ENCODE data around the gene EPC1. TPM values are rescaled to one million over a fixed set of nuclear protein-coding genes. Genes with fewer than 3 reads are reported as not detected.
"Not testable (repeated sequence)": the region's sequence is repeated elsewhere in the genome, so short reads cannot be mapped to it uniquely, and the experiment has no call there.

EPC1 gene
- total RNA-seq, 1 experiment from 2014 or later = 21.5 TPM

DNA sequence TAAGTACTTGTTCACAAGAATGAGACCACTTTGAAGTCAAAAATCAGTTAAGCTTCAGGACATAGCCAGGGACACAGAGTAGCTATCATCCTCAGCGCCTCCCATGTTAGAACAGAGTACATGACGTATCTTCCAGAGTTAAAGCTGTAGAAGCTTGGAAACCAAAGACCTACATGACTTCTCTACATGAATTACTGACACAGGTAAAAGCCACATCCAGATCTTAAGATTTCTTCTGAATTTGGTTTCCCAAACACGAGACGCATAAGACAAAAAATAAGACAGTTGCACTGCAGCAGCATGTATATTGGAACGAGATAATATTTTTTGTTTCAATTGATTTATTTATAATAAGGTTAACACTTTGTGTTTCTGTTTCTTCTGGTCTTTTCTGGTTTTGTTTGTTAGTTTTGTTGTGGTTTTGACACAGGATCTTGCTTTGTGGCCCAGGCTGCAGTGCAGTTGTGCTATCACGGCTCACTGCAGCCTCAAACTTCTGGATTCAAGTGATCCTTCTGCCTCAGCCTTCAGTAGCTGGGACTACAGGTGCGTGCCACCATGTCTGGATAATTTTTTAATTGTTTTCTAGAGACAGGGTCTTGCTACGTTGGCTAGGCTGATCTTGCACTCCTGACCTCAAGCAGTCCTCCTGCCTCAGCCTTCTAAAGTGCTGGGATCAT, 10.2 kb upstream of the EPC1 start:
- 0 out of 2 replicates have a peak, but pooled peaks cover 7% of the 10 kb centered on the region for H3K4me1 ChIP-seq (replicated peaks; ENCODE audit: insufficient read depth)
- no peaks in the 10 kb centered on the region; the same call in 1 of the 2 replicates for H3K9me2 ChIP-seq (ENCODE audit: insufficient read depth)
- H3K79me2 ChIP-seq (ENCODE audit: low read depth) = no peaks in the 10 kb centered on the region
- no peaks in the 10 kb centered on the region for H3K9me3 ChIP-seq (ENCODE audit: insufficient read depth, low read depth)
- CTCF ChIA-PET = no interaction called here
- TF ChIP-seq, protein P1, sequence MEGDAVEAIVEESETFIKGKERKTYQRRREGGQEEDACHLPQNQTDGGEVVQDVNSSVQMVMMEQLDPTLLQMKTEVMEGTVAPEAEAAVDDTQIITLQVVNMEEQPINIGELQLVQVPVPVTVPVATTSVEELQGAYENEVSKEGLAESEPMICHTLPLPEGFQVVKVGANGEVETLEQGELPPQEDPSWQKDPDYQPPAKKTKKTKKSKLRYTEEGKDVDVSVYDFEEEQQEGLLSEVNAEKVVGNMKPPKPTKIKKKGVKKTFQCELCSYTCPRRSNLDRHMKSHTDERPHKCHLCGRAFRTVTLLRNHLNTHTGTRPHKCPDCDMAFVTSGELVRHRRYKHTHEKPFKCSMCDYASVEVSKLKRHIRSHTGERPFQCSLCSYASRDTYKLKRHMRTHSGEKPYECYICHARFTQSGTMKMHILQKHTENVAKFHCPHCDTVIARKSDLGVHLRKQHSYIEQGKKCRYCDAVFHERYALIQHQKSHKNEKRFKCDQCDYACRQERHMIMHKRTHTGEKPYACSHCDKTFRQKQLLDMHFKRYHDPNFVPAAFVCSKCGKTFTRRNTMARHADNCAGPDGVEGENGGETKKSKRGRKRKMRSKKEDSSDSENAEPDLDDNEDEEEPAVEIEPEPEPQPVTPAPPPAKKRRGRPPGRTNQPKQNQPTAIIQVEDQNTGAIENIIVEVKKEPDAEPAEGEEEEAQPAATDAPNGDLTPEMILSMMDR (conservative IDR thresholded peaks at IDR 0.05) = no peak
- TF ChIP-seq EZH2 (IDR thresholded peaks at IDR 0.05; ENCODE audit: low read depth) = no peak
- POLR2A ChIA-PET (ENCODE audit: unreplicated experiment) = no interaction called here
- no peak overlapping the region for H3K27ac ChIP-seq
- DNase-seq = no peak
- no peaks in the 10 kb centered on the region for H3K36me3 ChIP-seq (ENCODE audit: low read depth)
- no peaks in the 10 kb centered on the region for H3K27me3 ChIP-seq (ENCODE audit: insufficient read depth, low read depth)
- no peaks in the 10 kb centered on the region for H3F3A ChIP-seq (ENCODE audit: insufficient read depth, low read depth)
- intact Hi-C loops (cut with micrococcal nuclease; ENCODE audit: unreplicated experiment) = no loop called here
- no TSS peak for BruUV-seq (replicated peaks)
- no peaks in the 10 kb centered on the region for H4K20me1 ChIP-seq (ENCODE audit: insufficient read depth)
- no peak overlapping the region for H2AFZ ChIP-seq
- no peak overlapping the region for H3K4me3 ChIP-seq
- H3K4me2 ChIP-seq = no peak overlapping the region

DNA sequence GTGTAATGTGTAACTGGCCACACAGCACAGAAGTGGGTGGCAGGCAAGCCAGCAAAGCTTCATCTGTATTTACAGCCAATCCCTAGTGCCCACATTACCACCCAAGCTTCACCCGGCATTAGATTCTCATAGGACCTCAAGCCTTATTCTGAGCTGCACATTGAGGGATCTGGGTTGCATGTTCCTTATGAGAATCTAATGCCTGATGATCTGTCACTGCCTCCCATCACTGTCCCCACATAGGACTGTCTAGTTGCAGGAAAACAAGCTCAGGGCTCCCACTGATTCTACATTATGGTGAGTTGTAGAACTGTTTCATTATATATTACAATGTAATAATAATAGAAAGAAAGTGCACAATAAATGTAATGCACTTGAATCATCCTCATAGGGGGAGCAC, 7.7 kb upstream of the EPC1 start:
- H3K4me1 ChIP-seq (replicated peaks; ENCODE audit: insufficient read depth); DNase-seq; H2AFZ ChIP-seq; H3K4me3 ChIP-seq; H3K9me3 ChIP-seq (ENCODE audit: insufficient read depth, low read depth); H4K20me1 ChIP-seq (ENCODE audit: insufficient read depth); H3K9me2 ChIP-seq (ENCODE audit: insufficient read depth); H3F3A ChIP-seq (ENCODE audit: insufficient read depth, low read depth); H3K4me2 ChIP-seq; BruUV-seq (replicated peaks); H3K27ac ChIP-seq; CTCF ChIA-PET; H3K27me3 ChIP-seq (ENCODE audit: insufficient read depth, low read depth); POLR2A ChIA-PET (ENCODE audit: unreplicated experiment); intact Hi-C loops (cut with micrococcal nuclease; ENCODE audit: unreplicated experiment); H3K79me2 ChIP-seq (ENCODE audit: low read depth); H3K36me3 ChIP-seq (ENCODE audit: low read depth): not testable (repeated sequence)

DNA sequence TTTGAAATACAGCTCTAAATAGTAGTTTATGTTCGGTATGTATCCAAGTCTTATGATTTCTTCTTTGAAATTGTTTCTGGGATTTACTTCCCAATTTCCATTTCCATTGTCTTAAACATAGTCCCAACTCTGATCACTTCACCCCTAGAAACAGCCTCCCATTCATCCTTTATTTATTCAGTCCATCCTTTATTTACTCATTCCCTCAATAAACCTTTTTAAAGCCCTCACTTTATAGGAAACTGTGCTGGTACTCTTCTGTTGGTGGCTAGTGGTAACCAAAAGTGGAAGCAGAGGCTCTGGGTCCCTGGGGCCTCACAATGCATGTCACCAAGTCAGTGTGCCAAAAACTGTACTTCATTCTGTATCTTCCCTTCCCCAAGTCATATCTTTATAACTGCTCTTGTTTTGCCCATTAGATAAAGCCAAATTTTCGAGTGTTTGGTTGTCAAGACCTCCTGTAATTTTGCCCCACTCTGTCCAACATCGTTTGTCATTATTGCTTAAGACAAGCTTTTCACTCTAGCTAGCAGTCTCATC, 3.9 kb upstream of the EPC1 start:
- peaks cover 22% of the 10 kb centered on the region for H3K4me1 ChIP-seq (replicated peaks; ENCODE audit: insufficient read depth)
- peaks cover 1% of the 10 kb centered on the region; the same call in 1 of the 2 replicates for H4K20me1 ChIP-seq (ENCODE audit: insufficient read depth)
- H3K4me2 ChIP-seq = no peak overlapping the region
- H3K9me3 ChIP-seq (ENCODE audit: insufficient read depth, low read depth) = no peaks in the 10 kb centered on the region
- TF ChIP-seq EZH2 (IDR thresholded peaks at IDR 0.05; ENCODE audit: low read depth) = no peak
- TF ChIP-seq, protein P1 (conservative IDR thresholded peaks at IDR 0.05) = no peak
- POLR2A ChIA-PET (ENCODE audit: unreplicated experiment) = no interaction called here
- no peaks in the 10 kb centered on the region for H3K27me3 ChIP-seq (ENCODE audit: insufficient read depth, low read depth)
- BruUV-seq (replicated peaks) = no TSS peak
- CTCF ChIA-PET = no interaction called here
- peaks cover 2% of the 10 kb centered on the region for H3K79me2 ChIP-seq (ENCODE audit: low read depth)
- no peak overlapping the region for H3K4me3 ChIP-seq
- peaks cover 5% of the 10 kb centered on the region; the same call in 1 of the 2 replicates for H3F3A ChIP-seq (ENCODE audit: insufficient read depth, low read depth)
- H3K9me2 ChIP-seq (ENCODE audit: insufficient read depth) = no peaks in the 10 kb centered on the region
- no peak overlapping the region for H3K27ac ChIP-seq
- no peaks in the 10 kb centered on the region for H3K36me3 ChIP-seq (ENCODE audit: low read depth)
- H2AFZ ChIP-seq = no peak overlapping the region
- DNase-seq = no peak
- intact Hi-C loops (cut with micrococcal nuclease; ENCODE audit: unreplicated experiment) = no loop called here

Data from PC-9 (cell line).